Parathyroid adenoma (tissue), 2 donors: Measurements from ENCODE around the gene PTPRC.

Experiments used
- H2AFZ ChIP-seq: fragments of 300-600 bp; sonication (generic); one replicate; pipeline ENCODE4 v1.7.0; 2017; ENCODE audit warnings: antibody characterized with exemption, mild to moderate bottlenecking
- H3K27ac ChIP-seq: fragments of 300-600 bp; sonication (generic); one replicate; pipeline ENCODE4 v1.7.0; 2017
- H3K27me3 ChIP-seq: fragments of 300-600 bp; sonication (generic); one replicate; pipeline ENCODE4 v1.7.0; 2017; ENCODE audit warnings: low read length; ENCODE audit not compliant: control insufficient read depth, insufficient read depth
- H3K36me3 ChIP-seq: fragments of 300-600 bp; sonication (generic); one replicate; pipeline ENCODE4 v1.7.0; 2017; ENCODE audit warnings: low read length; ENCODE audit not compliant: control insufficient read depth, insufficient read depth
- H3K4me1 ChIP-seq: fragments of 300-600 bp; sonication (generic); one replicate; pipeline ENCODE4 v1.7.0; 2017; ENCODE audit warnings: control low read depth
- H3K4me2 ChIP-seq: fragments of 300-600 bp; sonication (generic); one replicate; pipeline ENCODE4 v1.7.0; 2017; ENCODE audit warnings: low read length
- H3K4me3 ChIP-seq: fragments of 300-600 bp; sonication (generic); one replicate; pipeline ENCODE4 v1.7.0; 2017; ENCODE audit warnings: low read depth, low read length
- H3K79me2 ChIP-seq: fragments of 300-600 bp; sonication (generic); one replicate; pipeline ENCODE4 v1.7.0; 2017; ENCODE audit warnings: control low read depth
- H3K9ac ChIP-seq: fragments of 300-600 bp; sonication (generic); one replicate; pipeline ENCODE4 v1.7.0; 2017; ENCODE audit warnings: mild to moderate bottlenecking
- H3K9me3 ChIP-seq: fragments of 300-600 bp; sonication (generic); one replicate; pipeline ENCODE4 v1.7.0; 2017; ENCODE audit warnings: low read length; ENCODE audit not compliant: control insufficient read depth
- CTCF ChIP-seq: fragments of 300-600 bp; sonication (generic); IDR thresholded peaks from one replicate; pipeline ENCODE4 v1.7.0; 2017; ENCODE audit warnings: antibody characterized with exemption, mild to moderate bottlenecking
- donor health status: primary hyperparathyroidism.

PTPRC gene

GRCh38 chr1:198638894-198639635 lies at the start of gene PTPRC:
PTPRC (plus strand) TSS chr1:198639040; CDS start chr1:198639269, 229 bp downstream.
- Histone ChIP-seq H3K9me3 (no peaks in the 10 kb centered on the region), H3K4me3 (no peak within 1 kb of the TSS), H3K36me3 (no peaks in the 10 kb centered on the region), H3K27ac (peak within 1 kb of the TSS; percentile 24), H3K4me2 (no peak within 1 kb of the TSS), H2AFZ (no peak within 1 kb of the TSS), H3K9ac (no peak within 1 kb of the TSS), H3K27me3 (no peaks in the 10 kb centered on the region), H3K79me2 (no peaks in the 10 kb centered on the region), H3K4me1 (no peaks in the 10 kb centered on the region)
- TF ChIP-seq CTCF, result no peak

- Histone ChIP-seq H2AFZ (no peak overlapping the region), H3K4me1 (no peaks in the 10 kb centered on the region), H3K9me3 (no peaks in the 10 kb centered on the region), H3K4me2 (no peak overlapping the region), H3K9ac (no peak overlapping the region), H3K4me3 (no peak overlapping the region), H3K27ac (no peak overlapping the region), H3K79me2 (no peaks in the 10 kb centered on the region), H3K36me3 (no peaks in the 10 kb centered on the region), H3K27me3 (no peaks in the 10 kb centered on the region)
- no peak for TF ChIP-seq CTCF
These were observed 48.4 kb upstream of the PTPRC start for GRCh38 chr1:198590454-198590853.

GRCh38 chr1:198595765-198596164 lies 43.1 kb upstream of the PTPRC start:
- no peak overlapping the region for H2AFZ ChIP-seq
- TF ChIP-seq CTCF, result no peak
- H3K4me2 ChIP-seq, result no peak overlapping the region
- H3K27ac ChIP-seq, result no peak overlapping the region
- H3K79me2 ChIP-seq, result no peaks in the 10 kb centered on the region
- no peaks in the 10 kb centered on the region for H3K4me1 ChIP-seq
- no peak overlapping the region for H3K4me3 ChIP-seq
- H3K9me3 ChIP-seq, result no peaks in the 10 kb centered on the region
- no peaks in the 10 kb centered on the region for H3K27me3 ChIP-seq
- H3K36me3 ChIP-seq, result no peaks in the 10 kb centered on the region
- H3K9ac ChIP-seq, result no peak overlapping the region

GRCh38 chr1:198597690-198598430 lies 41.0 kb upstream of the PTPRC start:
- no peak for TF ChIP-seq CTCF
- Histone ChIP-seq H3K36me3 (no peaks in the 10 kb centered on the region), H3K27ac (no peak overlapping the region), H3K4me3 (no peak overlapping the region), H3K4me2 (no peak overlapping the region), H3K27me3 (no peaks in the 10 kb centered on the region), H3K9me3 (no peaks in the 10 kb centered on the region), H2AFZ (no peak overlapping the region), H3K4me1 (no peaks in the 10 kb centered on the region), H3K9ac (no peak overlapping the region), H3K79me2 (no peaks in the 10 kb centered on the region)
